GM12873 (cell line): ENCODE results near the gene FAM222A.

ENCODE experiments used
- CTCF ChIP-seq: IDR thresholded peaks from 2 replicates; pipeline ENCODE4 v1.5.1; 2012; ENCODE audit warnings: low read depth, mild to moderate bottlenecking, moderate library complexity, low read length, control low read depth; ENCODE audit not compliant: insufficient read depth; ENCODE audit errors: missing control alignments

The FAM222A gene

GRCh38 chr12:109818253-109818652, 104.6 kb downstream of the FAM222A start:
- TF ChIP-seq CTCF = no peak

- no peak for TF ChIP-seq CTCF
Measured at GRCh38 chr12:109818905-109819500, 105.4 kb downstream of the FAM222A start.
